GM19463 (cell line): Measurements from ENCODE around the gene HES3.

Experiments
- ATAC-seq: cut with Tn5 transposase; IDR thresholded peaks from one replicate; pipeline ENCODE4 v1.9.1; 2021; ENCODE audit warnings: mild to moderate bottlenecking, moderate library complexity; ENCODE audit not compliant: unreplicated experiment

Gene HES3

GRCh38 chr1:6260961-6261614 lies 17.1 kb downstream of the HES3 start, which contains the start of gene GPR153:
Gene GPR153 (minus strand): TSS chr1:6261098. CDS start chr1:6254905, 6,193 bp downstream.
- no peak for ATAC-seq

DNA sequence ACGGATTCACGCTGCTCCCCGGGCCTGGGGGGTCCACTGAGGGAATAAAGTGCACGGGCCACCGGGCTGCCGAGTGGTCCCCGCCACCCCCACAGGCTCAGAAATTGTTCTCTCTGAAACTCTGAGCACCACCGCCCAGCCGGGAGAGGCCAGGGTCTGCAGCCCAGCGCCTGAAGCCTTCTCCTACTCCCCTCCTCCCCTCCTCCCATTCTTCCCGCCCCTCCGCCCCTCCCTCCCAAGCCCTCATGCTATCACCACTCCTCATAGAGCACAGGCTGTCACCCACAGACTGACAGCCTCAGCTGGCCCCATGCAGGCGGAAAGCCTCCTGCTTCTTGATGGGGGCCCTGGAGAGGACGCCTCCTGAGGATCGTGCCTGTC lies 17.6 kb downstream of the HES3 start:
- no peak for ATAC-seq

GRCh38 chr1:6262555-6263420 lies 18.8 kb downstream of the HES3 start:
- no peak for ATAC-seq

DNA sequence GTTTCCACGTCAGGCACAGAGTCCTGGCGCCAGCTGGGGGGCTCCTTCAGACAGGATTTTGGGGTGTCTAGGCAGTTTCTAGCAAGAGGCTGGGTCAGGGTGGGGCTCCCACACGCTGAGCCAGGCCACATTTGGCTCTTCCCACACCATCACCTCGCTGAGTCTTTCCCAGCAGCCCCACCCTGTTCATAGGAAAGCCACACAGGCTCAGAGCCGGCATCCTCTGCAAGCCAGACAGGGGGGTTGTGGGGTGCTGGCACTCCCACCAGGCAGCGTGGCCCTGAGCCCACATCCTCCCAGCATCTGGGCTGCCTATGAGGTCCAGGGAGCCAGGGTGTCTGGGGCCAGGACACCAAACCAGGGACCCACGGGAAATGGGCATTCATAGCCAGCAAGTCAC lies 19.7 kb downstream of the HES3 start:
- ATAC-seq, result no peak

GRCh38 chr1:6265151-6265550 lies 21.2 kb downstream of the HES3 start:
- ATAC-seq, result no peak

GRCh38 chr1:6266641-6267040 lies 22.7 kb downstream of the HES3 start:
- ATAC-seq, result no peak

DNA sequence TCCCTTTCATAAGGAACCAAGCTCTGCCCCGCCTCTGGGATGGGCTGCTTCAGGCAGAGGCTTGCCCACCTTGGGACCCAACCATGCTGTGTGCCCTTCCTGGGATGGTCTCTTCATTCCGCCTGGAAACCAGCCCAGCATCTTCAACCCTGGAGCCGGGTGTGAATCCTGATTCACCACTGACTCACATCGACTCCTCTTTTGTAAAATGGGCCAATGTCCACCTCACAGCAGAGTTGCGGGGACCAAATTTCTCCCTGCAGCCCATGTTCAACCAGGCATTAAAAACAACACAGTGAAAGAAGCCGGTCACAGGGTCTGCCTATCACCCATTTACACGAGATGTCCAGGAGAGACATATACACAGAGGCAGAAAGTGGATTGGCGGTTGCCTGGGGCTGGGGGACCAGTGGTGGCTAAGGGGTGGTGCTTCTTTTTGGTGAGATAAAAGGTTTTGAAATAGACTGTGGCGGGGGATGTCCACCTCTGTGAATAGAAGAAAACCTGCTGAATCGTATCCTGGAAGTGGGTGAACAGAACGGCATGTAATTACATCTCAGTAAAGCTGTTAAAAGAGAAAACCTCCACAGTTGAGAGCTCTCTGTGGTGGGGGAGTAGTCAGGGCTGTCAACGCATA lies 23.8 kb downstream of the HES3 start:
- no peak for ATAC-seq

GRCh38 chr1:6268415-6268814 lies 24.4 kb downstream of the HES3 start:
- ATAC-seq, result no peak

DNA sequence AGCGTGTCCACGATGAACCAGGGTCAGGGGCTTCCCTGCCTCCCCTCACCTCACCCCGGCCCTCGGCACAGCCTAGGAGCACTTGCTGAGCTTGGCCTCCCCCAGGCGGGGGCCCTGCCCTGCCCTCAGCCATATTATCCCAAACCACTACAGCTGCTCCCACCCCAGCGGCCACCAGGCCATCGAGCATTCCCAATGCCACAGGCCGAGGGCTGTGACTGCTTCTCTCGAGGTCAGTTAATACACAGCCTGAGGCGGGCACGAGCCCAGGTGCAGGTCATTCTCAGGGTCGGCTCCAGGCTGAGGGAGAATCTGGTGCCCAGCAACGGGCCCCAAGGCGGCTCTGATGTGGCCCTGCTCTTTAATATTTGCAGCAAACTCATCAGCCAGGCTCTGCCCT lies 25.3 kb downstream of the HES3 start:
- no peak for ATAC-seq

DNA sequence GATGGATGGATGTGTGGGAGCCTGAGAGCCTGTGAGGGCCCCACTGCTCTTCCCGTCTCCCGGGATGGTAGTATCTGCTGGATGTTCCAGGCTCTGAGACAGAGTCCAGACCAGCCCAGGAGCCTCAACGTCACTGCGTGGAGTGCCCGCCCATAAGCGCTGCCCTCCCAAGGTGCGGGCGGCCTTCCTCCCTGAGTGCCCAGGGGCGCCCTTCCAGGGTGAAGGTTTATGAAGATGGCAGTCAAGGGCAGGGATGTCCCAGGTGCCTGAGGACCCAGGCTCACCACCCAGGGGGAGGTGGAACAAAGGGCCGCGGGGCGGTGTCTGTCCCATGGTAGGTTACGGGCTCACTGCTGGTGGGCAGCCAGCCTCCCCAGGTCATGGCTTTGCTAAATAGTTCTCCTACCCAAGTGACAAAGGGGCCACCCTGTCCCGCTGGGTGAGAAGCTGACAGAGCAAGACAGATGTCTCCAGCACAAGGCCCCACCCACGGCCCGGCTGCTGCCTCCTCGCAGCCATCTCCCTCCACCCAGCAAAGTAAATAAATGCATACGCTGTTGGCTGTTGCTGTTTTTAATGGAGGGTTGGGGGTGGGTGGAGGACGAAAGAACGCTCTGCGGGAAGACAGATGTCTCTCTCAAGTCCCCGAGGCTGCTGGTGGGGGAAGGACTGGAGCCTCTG lies 25.9 kb downstream of the HES3 start:
- no peak for ATAC-seq

- no peak for ATAC-seq
Measured at GRCh38 chr1:6270401-6270800, 26.4 kb downstream of the HES3 start.

GRCh38 chr1:6271006-6271405 lies 27.0 kb downstream of the HES3 start:
- ATAC-seq, result no peak

- ATAC-seq, result no peak
Measured at GRCh38 chr1:6271554-6271953, 27.6 kb downstream of the HES3 start.

- no peak for ATAC-seq
Measured at GRCh38 chr1:6272452-6272851, 28.5 kb downstream of the HES3 start.

DNA sequence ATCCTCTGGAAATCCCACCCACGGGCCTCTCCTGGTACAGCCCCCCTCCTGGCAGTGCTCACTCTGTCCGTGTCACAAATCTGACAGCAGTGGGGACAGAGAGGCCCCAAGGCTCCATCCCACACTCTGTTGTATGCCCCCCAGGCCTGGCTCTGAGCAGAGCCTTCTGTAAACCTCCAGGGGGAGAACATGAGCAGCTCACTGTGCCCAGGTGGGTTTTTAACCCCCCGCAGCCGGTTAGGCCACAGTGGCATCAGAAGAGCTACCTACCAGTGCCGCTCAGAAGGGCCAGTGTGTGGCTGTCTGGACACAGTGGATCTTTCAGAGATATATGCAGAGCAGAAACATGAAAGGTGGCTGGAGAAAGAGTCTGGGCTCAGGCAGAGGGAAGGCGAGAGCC lies 28.9 kb downstream of the HES3 start:
- ATAC-seq, result no peak

- no peak for ATAC-seq
Measured at GRCh38 chr1:6273380-6273891, 29.5 kb downstream of the HES3 start.

DNA sequence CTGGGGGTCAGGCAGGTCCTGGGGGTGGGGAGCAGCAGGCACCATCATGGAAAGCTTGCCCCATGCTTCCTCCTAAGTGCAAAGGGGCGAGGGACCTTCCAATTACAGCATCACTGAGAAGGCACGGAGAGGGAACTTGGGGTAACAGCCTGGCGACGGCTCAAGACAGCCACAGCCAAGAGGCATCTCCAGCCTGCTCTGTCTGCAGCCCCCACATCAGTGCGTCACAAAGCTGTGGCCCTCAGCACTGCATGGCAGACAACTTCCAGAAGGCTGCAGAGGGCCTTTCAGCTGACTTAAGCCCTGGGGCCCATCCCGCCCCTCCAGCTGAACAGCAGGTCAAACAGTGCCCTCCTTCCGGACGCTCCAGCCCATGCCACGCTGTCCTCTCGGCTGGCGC lies 30.1 kb downstream of the HES3 start:
- no peak for ATAC-seq

DNA sequence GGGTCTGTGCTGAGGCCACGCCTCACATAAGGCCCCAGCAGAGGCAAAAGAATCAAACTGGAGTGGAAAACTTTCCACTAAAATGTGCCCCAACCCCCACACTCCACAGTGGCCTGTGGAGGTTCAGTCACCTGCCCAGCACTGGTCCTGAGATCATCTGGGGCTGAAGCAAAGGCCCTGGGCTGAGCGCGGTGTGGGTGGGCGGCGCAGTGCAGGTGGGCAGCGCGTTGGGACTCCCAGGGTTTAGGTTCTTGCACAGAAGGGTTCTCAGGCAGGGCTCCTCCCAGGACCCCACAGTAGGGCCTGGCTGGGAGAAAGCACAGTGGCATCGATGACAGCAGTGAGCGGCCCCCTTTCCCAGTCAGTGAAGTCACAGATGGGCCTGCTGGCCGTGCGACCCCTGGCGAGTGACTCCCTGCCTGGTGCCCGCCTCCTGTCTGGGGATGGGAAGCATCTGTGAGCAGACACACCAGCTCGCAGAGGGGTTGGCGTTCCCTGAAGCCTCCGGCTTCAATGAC lies 30.7 kb downstream of the HES3 start:
- ATAC-seq, result no peak

GRCh38 chr1:6275826-6276782 lies 32.1 kb downstream of the HES3 start:
- no peak for ATAC-seq
